Neural cell (in vitro differentiated cells): ENCODE measurements around the gene RBM4B. TPM values are rescaled to one million over a fixed set of nuclear protein-coding genes. Genes with fewer than 3 reads are reported as not detected.

Experiments used
- H2AFZ ChIP-seq: fragments of 200-600, 300-800 bp; sonication (generic), shearing (Covaris generic); 2 replicates; pipeline ENCODE4 v1.6.0; 2014; ENCODE audit warnings: low read depth, mild to moderate bottlenecking, antibody characterized with exemption, low read length, moderate library complexity
- H3F3A ChIP-seq: fragments of 200-600 bp; shearing (Covaris generic); 2 replicates; pipeline ENCODE4 v1.6.1; 2016; ENCODE audit warnings: mild to moderate bottlenecking, moderate library complexity, mixed read lengths, antibody characterized with exemption, low read length; ENCODE audit not compliant: insufficient read depth, poor library complexity, severe bottlenecking
- H3K27ac ChIP-seq: fragments of 200-600, 300-800 bp; sonication (generic), shearing (Covaris generic); 2 replicates; pipeline ENCODE4 v1.5.1; 2014; ENCODE audit warnings: mild to moderate bottlenecking, low read length, moderate library complexity
- H3K27me3 ChIP-seq: fragments of 300-800, 200-600 bp; sonication (generic), shearing (Covaris generic); 2 replicates; pipeline ENCODE4 v1.6.0; 2014; ENCODE audit warnings: mild to moderate bottlenecking, low read depth, low read length, moderate library complexity; ENCODE audit not compliant: insufficient read depth
- H3K36me3 ChIP-seq: fragments of 300-800, 200-600 bp; sonication (generic), shearing (Covaris generic); 2 replicates; pipeline ENCODE4 v1.5.1; 2014; ENCODE audit warnings: mild to moderate bottlenecking, antibody characterized with exemption, low read length, moderate library complexity; ENCODE audit not compliant: insufficient read depth
- H3K4me2 ChIP-seq: fragments of 300-800, 200-600 bp; sonication (generic), shearing (Covaris generic); 2 replicates; pipeline ENCODE4 v1.6.0; 2014; ENCODE audit warnings: mild to moderate bottlenecking, low read length
- H3K4me3 ChIP-seq: fragments of 300-800, 200-600 bp; sonication (generic), shearing (Covaris generic); 2 replicates; pipeline ENCODE4 v1.5.1; 2014; ENCODE audit warnings: mild to moderate bottlenecking, low read length, moderate library complexity
- H3K79me2 ChIP-seq: fragments of 200-600 bp; shearing (Covaris generic); replicated peaks from 2 replicates; pipeline ENCODE4 v1.6.0; 2014; ENCODE audit warnings: mild to moderate bottlenecking, low read length, moderate library complexity; ENCODE audit not compliant: insufficient read depth
- H3K9ac ChIP-seq: fragments of 300-800, 200-600 bp; sonication (generic), shearing (Covaris generic); 2 replicates; pipeline ENCODE4 v1.6.1; 2016; ENCODE audit warnings: mild to moderate bottlenecking, low read length, mixed read lengths
- H3K9me2 ChIP-seq: fragments of 200-600 bp; shearing (Covaris generic); 2 replicates; pipeline ENCODE4 v1.6.1; 2016; ENCODE audit warnings: mild to moderate bottlenecking, low read length, mixed read lengths; ENCODE audit not compliant: insufficient read depth
- H3K9me3 ChIP-seq: fragments of 200-600, 300-800 bp; sonication (generic), shearing (Covaris generic); 2 replicates; pipeline ENCODE4 v1.6.1; 2016; ENCODE audit warnings: mild to moderate bottlenecking, mixed run types, low read length, moderate library complexity, mixed read lengths
- H4K20me1 ChIP-seq: fragments of 200-600 bp; shearing (Covaris generic); 2 replicates; pipeline ENCODE4 v1.6.1; 2016; ENCODE audit warnings: mild to moderate bottlenecking, mixed run types; ENCODE audit not compliant: insufficient read depth
- EP300 ChIP-seq: fragments of 450-650 bp; conservative IDR thresholded peaks from 2 replicates; pipeline ENCODE4 v1.6.1; 2014; ENCODE audit warnings: antibody characterized with exemption, mild to moderate bottlenecking, moderate library complexity; ENCODE audit not compliant: poor library complexity, severe bottlenecking
- EZH2 ChIP-seq: fragments of 200-600, 300-800 bp; shearing (Covaris generic), sonication (generic); IDR thresholded peaks from 2 replicates; pipeline ENCODE4 v1.6.1; 2014; ENCODE audit warnings: antibody characterized with exemption, low read length, borderline replicate concordance, mild to moderate bottlenecking; ENCODE audit not compliant: insufficient read depth, poor library complexity, severe bottlenecking
- MXI1 ChIP-seq: fragments of 450-650 bp; conservative IDR thresholded peaks from 2 replicates; pipeline ENCODE4 v1.6.1; 2014; ENCODE audit warnings: antibody characterized with exemption, mild to moderate bottlenecking; ENCODE audit not compliant: poor library complexity, severe bottlenecking
- POLR2AphosphoS5 ChIP-seq: IDR thresholded peaks from 2 replicates; pipeline ENCODE4 v1.6.1; 2012
- RAD21 ChIP-seq: fragments of 450-650 bp; conservative IDR thresholded peaks from 2 replicates; pipeline ENCODE4 v1.6.1; 2014; ENCODE audit warnings: antibody characterized with exemption, mild to moderate bottlenecking, moderate library complexity
- REST ChIP-seq: IDR thresholded peaks from 2 replicates; pipeline ENCODE4 v1.6.1; 2012; ENCODE audit warnings: borderline replicate concordance
- SMC3 ChIP-seq: fragments of 450-650 bp; conservative IDR thresholded peaks from 2 replicates; pipeline ENCODE4 v1.6.1; 2014; ENCODE audit warnings: antibody characterized with exemption, mild to moderate bottlenecking, moderate library complexity; ENCODE audit not compliant: poor library complexity
- TAF1 ChIP-seq: IDR thresholded peaks from 2 replicates; pipeline ENCODE4 v1.6.1; 2012; ENCODE audit warnings: low read depth
- polyA plus RNA-seq: library from polyadenylated mRNA; depleted of rRNA; stranded (reverse); fragments of >200 nt; gene quantifications from 2 replicates; pipeline ENCODE4 v1.2.3, GENCODE V29; 2014
- small RNA-seq, 3 experiments: library from RNA; depleted of rRNA; stranded (forward); fragments of <200 nt; gene quantifications; one replicate each; pipeline ENCODE3, GENCODE V24; 2012
- TF ChIP-seq, protein P1 (sequence below): fragments of 450-650 bp; IDR thresholded peaks from 2 replicates; pipeline ENCODE4 v1.5.1; 2014; ENCODE audit warnings: antibody characterized with exemption, mild to moderate bottlenecking, moderate library complexity; ENCODE audit not compliant: poor library complexity, severe bottlenecking

The RBM4B gene
- polyA plus RNA-seq, 1 donor from 2014 or later: 197 TPM

DNA sequence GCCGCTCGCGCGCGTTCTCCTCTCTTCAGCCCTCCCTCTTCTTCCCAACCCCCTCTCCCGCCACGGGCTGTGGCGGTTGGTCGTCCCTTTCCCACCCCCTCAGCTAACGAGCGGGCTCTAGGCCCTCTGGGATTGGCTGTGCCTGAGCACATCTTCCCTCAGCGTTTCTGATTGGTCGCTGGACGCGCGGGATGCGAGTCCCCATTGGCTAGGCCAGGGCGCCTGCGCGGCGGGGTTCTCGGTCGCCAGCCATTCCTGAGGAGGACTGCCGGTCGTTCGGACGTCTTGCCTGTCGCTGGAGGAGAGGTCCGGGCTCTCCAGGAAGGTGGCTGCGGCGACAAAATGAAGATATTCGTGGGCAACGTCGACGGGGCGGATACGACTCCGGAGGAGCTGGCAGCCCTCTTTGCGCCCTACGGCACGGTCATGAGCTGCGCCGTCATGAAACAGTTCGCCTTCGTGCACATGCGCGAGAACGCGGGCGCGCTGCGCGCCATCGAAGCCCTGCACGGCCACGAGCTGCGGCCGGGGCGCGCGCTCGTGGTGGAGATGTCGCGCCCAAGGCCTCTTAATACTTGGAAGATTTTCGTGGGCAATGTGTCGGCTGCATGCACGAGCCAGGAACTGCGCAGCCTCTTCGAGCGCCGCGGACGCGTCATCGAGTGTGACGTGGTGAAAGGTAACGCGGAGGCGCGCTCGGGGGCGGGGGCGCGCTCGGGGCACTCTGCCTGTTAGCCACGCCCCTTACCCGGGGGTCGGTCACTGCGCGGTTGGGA is 61.1 kb downstream of the RBM4B start, which contains the start of gene RBM14:
RBM14 (plus strand) TSS at position 252 of the 776 bp plus-strand sequence; CDS start at position 343, 91 bp downstream.
- H3K36me3 ChIP-seq: no peaks in the 10 kb centered on the region
- H2AFZ ChIP-seq: peak within 1 kb of the TSS; percentile 95
- H3K9me3 ChIP-seq: no peaks in the 10 kb centered on the region
- H3K27me3 ChIP-seq: no peaks in the 10 kb centered on the region
- no peaks in the 10 kb centered on the region for H3K9me2 ChIP-seq
- H3K79me2 ChIP-seq: peaks cover 44% of the 10 kb centered on the region
- no peaks in the 10 kb centered on the region for H3F3A ChIP-seq
- TF ChIP-seq, protein P1, sequence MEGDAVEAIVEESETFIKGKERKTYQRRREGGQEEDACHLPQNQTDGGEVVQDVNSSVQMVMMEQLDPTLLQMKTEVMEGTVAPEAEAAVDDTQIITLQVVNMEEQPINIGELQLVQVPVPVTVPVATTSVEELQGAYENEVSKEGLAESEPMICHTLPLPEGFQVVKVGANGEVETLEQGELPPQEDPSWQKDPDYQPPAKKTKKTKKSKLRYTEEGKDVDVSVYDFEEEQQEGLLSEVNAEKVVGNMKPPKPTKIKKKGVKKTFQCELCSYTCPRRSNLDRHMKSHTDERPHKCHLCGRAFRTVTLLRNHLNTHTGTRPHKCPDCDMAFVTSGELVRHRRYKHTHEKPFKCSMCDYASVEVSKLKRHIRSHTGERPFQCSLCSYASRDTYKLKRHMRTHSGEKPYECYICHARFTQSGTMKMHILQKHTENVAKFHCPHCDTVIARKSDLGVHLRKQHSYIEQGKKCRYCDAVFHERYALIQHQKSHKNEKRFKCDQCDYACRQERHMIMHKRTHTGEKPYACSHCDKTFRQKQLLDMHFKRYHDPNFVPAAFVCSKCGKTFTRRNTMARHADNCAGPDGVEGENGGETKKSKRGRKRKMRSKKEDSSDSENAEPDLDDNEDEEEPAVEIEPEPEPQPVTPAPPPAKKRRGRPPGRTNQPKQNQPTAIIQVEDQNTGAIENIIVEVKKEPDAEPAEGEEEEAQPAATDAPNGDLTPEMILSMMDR: no peak
- peak; percentile 31 for TF ChIP-seq SMC3
- TF ChIP-seq REST: peak; percentile 96
- TF ChIP-seq EP300: peak; percentile 17
- TF ChIP-seq RAD21: no peak
- TF ChIP-seq MXI1: peak; percentile 93
- peak; percentile 100 for TF ChIP-seq POLR2AphosphoS5
- TF ChIP-seq EZH2: no peak
- peak; percentile 99 for TF ChIP-seq TAF1
- peak within 1 kb of the TSS; percentile 94 for H3K4me2 ChIP-seq
- H3K4me3 ChIP-seq: peak within 1 kb of the TSS; percentile 96
- H3K27ac ChIP-seq: peak within 1 kb of the TSS; percentile 99
- H3K9ac ChIP-seq: peak within 1 kb of the TSS; percentile 98
- peaks cover 33% of the 10 kb centered on the region for H4K20me1 ChIP-seq

Small RNA genes within 50 kb of the gene (small RNA-seq; reads per million reads assigned to genes)
- gene RN7SL12P (0 reads per million in 3 experiments), gene RNU4-39P (0 to 2.9 (median 0.16) reads per million in 3 experiments)

Other genes starting within 250 kb of the RBM4B start
- 50.9 and 54.3 TPM in 2 replicates for gene MRPL11, start 239.0 kb downstream of the RBM4B start, polyA plus RNA-seq
- gene PELI3, start 211.0 kb downstream of the RBM4B start, polyA plus RNA-seq: 13.3 and 16.2 TPM in 2 replicates
- gene DPP3, start 197.5 kb downstream of the RBM4B start, polyA plus RNA-seq: 56.2 and 71.7 TPM in 2 replicates
- gene BBS1, start 167.3 kb downstream of the RBM4B start, polyA plus RNA-seq: 55.1 and 69.5 TPM in 2 replicates
- 14.9 and 15.9 TPM in 2 replicates for gene ZDHHC24, start 131.8 kb downstream of the RBM4B start, polyA plus RNA-seq
- not detected in 2 replicates for gene ACTN3, start 131.0 kb downstream of the RBM4B start, polyA plus RNA-seq
- gene CTSF, start 109.3 kb downstream of the RBM4B start, polyA plus RNA-seq: 2.7 and 4.2 TPM in 2 replicates
- gene CCDC87, start 84.8 kb downstream of the RBM4B start, polyA plus RNA-seq: 0.48 TPM in 1 of 2 replicates, not detected in the other
- gene CCS, start 84.7 kb downstream of the RBM4B start, polyA plus RNA-seq: 40.8 and 71.6 TPM in 2 replicates
- 43.0 and 44.8 TPM in 2 replicates for gene RBM14, start 61.3 kb downstream of the RBM4B start, polyA plus RNA-seq
- gene RBM4, start 39.2 kb downstream of the RBM4B start, polyA plus RNA-seq: 456 and 510 TPM in 2 replicates
- gene SPTBN2, start 51.3 kb upstream of the RBM4B start, polyA plus RNA-seq: 159 and 219 TPM in 2 replicates
- gene RCE1, start 165.6 kb upstream of the RBM4B start, polyA plus RNA-seq: 50.5 and 58.2 TPM in 2 replicates
- 85.0 and 104 TPM in 2 replicates for gene LRFN4, start 179.2 kb upstream of the RBM4B start, polyA plus RNA-seq